Kidney glomerular epithelial cell (primary cell): Measurements from ENCODE around the gene PRKAG2.

Experiments used
- DNase-seq: peaks from one replicate; lab custom pipeline; 2025; lab: John Stamatoyannopoulos, UW

The PRKAG2 gene

DNA sequence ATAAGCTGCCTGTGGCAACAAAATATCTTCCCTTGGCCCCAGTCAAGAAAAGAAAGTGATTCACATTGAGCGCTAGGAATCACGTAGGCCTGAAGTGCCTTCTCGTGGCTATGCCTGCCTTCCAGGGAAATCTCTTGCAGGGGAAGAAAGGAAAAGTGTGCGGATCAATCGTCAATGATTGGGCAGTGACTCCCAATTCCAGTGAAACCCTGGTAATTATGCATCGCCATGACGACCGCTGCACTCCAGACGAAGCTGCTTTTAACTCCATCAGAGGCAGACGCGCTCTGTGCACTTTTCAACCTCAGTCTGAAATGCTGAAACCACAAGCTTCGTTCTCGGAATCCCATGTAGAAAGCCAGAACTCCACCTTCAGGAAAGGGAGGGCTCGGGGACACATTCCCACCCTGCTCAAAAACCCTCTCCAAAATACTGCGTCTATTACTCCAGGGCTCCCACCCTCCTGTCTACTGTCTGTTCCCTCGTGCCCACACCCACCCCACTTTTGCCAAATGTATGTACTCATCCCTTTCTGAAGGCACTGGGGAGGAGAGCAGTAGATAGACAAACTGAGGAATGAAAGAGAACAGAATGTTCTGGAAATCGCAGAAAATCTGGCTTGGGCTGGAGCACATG, 24.2 kb upstream of the PRKAG2 start:
- no peak for DNase-seq

DNA sequence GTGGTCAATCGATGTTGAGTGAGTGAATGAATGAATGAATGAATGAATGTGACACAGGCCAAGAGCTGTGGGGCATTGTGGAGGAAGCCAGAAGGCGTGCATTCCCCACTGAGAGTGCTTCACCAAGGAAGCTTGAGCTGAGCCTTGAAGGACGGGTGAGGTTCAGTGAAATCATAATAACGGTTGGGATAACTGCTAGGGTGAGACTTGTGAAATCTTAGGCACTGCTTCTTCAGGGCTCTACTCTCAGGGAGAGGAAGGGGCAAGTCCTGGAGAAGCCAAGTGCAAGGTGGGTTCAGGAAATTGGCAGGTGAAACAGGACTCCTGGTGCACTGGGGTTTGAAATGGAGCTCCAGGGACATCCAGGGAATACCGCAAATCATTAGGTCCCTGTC, 23.7 kb upstream of the PRKAG2 start:
- no peak for DNase-seq

DNA sequence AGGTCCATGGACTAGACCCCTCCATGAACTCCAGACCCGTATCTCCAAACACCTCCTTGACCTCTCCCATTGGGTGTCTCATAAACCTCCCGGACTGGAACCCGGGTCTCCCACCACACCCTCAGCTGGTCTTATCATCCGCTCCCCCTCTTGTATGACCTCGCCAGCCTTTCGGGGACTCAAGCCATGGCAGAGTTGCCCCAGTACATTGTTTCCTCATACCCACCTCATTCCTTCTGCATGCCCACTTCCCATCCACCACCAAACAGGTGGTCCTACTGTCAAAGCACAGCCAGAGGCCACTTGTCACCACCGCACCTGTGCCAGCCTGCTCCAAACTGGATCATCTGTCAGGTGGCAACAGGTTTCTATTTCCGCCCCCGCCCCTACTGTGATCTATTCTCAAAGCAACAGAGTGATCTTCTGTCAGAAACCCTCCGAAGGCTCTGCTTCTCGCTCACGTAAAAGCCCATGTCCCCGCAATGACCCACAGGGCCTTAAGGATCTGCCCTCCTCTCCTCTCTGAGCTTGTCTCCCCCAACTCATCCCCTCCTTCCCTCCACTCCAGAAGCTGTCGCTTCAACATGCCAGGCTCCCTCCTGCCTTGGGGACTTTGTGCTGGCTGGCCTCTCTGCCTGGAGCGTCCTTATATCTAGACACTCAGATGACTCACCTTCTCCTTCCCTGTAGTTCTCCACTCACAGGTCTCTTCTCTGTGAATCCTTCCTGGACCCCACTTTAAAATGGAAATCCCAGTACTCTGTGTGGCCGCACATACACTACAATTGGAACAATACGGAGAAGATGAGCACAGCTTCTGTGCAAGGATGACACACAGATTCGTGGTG, 22.8 kb upstream of the PRKAG2 start:
- no peak for DNase-seq

DNA sequence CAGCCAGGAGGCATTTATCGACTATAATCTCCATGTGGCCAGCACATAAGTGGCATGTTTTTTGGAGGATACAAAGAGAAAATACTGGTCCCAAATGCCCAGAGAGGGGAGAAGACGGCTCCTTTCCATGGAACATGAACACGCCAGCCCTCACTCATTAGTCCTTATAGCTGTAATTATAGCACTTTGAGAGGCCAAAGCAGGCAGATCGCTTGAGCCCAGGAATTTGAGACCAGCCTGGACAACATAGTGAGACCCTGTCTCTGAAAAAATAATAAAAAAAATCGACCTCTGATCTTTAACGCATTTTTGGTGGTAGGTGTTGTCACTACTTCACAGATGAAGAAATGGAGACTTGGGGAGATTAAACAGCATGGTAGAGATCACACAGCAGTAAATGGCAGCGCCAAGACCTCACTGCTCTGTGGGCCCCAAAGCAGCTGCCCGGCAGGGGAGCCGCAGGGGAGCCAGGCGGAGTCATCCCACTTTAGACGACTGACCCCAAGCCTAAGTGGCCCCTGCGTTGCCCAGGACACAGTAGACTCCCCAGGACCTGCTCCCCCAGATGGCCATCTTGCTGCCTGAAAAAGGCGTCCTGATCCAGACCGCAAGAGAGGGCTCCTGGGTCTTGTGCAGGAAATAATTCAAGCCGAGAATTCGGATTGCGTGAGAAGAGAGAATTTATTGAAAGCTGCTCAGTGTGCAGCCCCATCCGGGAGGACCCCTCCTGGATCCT, 21.2 kb upstream of the PRKAG2 start:
- DNase-seq, result no peak

DNA sequence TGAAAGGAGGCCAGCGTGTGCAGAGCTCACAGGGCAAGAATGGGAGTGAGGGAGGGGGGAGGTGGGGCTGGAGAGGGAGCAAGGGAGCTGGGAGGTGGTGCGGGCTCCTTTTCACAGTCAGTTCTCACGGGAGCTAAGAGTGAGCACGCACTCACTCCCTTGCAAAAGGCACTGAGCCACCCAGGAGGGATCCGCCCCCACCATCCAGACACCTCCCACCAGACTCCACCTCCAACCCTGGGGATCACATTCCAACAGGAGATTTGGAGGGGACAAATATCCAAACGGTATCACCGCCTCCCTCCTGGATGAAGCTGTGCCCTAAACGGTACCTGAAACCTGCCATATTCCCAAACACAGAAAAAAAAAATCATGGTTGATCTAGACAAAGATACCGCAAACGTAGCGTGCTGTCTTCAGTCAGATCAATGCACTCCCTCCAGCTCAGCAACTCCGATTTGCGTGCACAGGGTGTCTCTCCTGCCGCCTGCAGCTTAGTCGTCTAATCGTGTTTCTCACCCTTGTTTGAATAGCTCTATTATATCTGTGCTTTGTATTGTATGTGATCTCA, 20.3 kb upstream of the PRKAG2 start:
- DNase-seq, result no peak

DNA sequence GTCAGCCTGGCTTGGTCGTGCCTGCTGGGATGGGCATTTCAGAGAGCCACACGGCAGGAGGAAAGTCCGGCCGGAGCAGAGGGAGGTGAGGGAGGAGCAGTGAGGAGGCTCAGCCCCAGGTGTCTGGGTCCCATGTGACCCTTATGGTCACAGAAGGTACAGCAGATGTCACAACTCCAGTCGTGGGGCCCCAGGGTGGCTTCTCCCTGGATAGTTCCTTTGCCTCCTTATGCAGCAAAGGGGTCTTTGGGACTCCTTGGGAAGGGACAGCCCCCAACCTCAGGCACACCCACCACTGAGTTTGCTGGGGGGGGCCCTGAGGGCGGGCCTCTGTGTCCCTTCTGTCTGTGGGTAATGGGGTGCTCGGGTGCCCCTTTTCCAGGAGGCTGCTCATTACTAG, 19.6 kb upstream of the PRKAG2 start:
- no peak for DNase-seq

DNA sequence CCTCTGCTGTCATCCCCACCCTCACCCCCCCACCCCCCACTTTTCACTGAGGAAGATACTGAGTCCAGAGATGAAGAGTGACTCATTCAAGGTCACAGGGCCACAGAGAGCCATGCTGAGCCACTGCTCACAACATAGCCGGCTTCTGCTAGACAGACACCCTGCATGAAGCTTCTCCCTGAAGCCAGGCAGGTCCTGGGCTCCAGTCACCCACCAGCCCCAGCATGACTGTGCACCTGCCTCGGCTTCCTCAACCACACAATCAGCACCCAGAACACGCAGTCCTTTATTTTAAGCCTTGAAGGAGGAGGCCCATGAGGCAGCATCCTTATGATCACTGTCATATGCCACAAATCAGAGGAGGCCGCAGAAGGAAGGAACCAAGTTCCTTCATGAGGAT, 19.2 kb upstream of the PRKAG2 start:
- DNase-seq, result no peak

DNA sequence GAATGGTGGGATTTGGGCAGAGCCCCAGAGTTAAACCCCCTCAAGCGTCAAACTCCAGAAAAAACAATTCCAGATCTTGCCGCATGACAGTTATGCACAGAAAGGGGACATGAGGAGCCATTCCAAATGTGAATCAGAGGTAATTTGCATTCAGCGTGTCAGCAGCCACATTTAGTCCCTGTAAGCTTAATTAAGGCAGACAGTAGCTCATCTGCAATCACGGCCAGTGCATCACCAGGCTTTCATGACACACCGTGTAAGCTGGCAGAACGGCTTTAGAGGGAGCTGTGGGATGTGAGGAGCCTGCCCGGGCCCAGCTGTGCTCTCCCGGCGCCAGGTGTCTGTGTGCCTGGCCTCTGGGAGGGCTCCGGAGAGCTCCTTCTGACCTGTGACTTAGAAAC, 18.7 kb upstream of the PRKAG2 start:
- DNase-seq, result no peak

DNA sequence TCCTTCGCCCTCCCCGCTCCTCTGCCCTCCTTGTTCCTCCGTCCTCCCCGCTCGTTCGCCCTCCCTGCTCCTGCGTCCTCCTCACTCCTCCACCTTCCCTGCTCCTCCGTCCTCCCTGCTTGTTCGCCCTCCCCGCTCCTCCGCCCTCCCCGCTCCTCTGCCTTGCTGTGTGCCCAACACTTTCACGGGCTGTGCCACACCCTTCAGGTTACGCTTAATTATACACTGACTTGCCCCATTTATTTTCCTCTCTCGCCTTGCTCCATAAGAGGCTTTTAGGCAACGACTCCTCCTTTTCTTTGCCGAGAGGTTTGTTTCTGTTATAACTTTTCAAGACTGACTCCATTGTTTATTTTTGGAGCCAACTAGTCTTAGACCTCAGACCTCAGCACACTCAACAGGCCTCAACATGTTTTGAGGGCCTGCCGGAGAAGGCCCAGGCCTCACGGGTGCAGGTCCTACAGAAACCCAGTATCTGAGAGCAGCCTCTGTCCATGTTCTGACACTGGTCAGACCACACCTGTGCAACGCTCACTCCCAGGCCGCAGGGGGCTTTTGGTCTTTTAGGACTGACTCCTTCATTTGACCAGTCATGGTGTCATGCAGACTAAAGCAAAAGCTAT, 18.2 kb upstream of the PRKAG2 start:
- no peak for DNase-seq

DNA sequence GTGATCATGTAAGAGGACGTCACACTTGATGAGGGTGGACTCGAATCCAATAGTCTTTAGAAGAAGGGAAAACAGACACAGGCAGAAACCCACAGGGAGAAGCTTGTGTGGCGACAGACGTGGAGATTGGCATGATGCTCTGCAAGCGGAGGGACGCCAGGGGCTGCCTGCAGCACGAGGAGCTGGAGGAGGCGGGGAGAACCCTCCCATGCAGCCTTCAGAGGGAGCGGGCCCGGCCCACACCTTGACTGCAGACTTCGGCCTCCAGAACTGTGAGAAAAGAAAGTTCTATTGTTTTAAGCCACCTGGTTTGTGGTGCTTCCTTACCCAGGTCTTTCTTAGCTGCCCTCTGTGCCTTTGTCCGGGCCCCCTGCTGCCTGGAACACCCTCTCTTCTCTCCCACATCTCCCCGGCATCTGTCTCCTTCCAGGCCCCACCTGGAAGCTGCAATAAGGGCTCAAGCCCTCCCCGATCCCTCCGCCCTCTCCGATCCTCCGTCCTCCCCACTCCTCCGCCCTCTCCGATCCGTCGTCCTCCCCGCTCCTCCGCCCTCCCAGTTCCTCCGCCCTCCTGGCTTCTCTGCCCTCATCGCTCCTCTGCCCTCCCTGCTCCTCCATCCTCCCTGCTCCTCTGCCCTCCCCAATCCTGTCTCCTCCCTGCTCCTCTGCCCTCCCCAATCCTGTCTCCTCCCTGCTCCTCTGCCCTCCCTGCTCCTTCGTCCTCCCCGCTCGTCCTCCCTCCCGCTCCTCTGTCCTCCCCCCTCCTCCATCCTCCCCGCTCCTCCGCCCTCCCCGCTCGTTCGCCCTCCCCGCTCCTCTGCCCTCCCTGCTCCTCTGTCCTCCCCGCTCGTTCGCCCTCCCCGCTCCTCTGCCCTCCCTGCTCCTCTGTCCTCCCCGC, 17.4 kb upstream of the PRKAG2 start:
- no peak for DNase-seq

DNA sequence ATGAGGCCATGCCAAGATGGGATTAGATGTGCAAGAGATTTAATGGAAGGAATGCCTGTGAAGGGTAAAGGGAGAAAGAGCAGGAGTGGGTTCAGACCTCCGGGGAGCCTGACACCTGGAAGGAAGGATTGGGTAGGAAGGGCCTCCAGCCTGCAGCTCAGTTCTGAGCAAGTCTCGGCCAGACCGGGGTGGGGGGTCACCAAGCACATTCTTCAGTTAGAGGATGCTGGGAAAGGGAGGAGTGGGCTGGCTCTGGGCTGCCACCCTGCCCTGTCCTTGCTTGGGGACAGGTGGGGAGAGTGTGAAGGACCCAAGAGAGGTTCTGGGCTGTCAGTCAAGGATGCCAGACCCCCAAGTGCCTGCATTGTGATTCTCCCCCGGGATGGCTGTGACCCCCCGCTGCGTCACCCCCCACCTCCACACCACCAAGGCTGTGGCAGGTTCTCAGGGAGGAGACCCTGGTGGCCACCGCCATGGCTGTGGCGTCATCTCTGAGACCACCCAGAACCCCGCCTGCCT, 16.5 kb upstream of the PRKAG2 start:
- no peak for DNase-seq

DNA sequence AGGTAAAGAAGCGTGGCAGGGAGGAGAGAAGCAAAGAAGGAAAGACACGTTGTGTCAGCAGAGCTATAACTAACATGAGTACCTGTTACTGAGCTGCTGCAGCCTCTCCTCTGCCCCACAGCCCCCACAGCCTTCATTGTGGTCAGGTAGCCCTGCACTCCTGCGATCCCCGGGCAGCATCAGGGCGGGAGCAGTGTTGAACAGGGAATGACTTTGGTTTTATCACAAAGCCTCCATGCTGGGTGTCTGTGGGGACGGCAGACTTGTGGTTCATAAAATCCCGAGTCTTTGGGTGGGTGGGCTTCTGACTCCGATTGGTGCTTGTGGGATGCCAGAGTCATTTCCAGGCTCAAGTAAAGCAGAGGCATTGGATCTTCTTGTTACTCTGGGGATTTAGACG, 14.8 kb upstream of the PRKAG2 start:
- no peak for DNase-seq

DNA sequence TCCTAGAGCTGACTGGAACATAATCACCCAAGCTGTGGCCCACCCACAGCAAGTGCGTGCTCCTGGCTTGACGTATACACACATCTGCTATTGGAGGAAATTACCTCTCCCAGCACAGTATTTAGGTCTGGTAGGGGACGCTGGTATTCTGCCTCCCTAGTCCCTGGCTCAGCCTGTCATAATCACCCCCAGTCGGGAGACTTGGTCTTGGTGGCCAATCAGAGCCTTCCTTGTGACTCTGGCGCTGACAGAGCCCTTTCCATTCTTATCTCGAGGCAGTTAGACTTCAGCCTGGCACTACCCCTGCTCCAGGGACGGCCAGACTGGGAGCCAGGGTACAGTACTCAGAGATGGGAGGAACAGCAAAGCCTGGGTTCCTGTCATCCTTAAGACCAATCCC, 14.3 kb upstream of the PRKAG2 start:
- DNase-seq, result no peak

DNA sequence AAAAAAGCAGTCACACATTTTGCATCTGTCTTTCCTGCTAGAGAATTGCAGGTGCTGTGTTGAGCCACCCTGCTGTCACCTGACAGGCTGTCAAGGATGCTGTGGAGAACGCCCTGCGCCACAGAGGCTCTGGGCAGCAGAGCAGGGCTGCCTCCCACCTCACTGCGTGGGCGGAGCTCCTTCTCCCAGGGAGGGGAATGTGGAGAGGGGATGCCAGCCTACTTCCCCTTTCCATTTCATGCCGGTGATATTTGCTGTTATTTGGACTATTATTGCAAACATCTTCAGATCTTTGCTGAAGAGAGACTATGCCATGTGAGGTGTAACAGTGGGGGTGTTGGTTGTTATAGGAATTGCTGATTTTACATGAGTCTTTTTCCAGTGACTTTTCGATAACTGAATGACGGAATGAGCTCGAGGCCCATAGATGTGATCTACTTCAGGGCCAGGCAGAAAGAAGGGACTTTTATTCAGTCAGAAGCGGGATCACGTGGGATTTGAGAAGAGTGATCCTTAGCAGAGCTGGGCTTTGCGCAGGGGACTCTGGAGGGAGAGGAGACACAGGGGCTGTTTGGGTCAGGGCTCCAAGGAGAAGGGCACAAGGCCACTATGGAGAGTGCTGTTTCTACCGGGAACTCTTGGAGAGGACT, 13.6 kb upstream of the PRKAG2 start:
- no peak for DNase-seq

DNA sequence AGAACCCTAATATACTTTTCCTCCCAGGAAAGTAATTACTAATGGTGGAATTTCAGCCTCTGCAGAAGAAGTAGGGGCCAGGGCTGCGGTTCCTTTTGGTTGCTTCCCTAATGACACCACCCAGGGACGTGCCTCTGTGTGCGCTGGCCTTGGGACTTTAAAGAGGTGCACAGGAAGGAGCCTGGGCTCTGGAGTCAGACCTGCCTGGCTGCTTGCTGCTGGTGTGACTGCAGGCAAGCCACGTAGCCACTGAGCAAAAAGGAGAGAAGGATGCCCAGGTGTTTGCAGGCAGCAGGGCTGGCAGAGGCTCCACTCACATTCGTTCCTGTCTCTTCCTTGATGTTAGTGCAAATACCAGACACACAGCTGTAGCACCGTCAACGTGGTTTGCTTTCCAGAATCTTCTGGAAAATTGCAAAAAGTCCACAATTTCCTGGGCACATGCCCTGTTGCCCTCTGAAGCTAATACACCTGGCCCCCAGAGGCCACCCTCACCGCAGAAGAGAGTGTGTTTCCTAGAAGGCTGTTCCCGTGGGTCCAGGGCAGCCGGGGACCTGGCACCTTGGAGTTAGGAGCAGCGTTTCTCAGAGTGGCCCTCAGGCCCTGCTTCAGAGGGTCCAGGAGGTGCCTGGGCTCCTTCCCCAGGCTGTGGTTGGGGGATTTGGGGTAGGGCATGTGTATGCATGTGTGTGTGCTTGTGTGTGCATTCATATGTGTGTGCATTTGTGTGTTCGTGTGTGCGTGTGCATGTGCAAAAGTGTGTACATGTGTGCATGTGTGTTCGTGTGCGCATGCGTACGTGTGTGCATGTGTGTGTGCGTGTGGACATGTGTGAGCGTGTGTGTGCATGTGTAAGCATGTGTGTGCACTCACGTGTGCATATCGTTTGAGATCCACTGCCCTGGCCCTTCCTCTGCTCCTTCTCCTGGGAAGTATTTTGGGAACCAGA, 12.8 kb upstream of the PRKAG2 start:
- no peak for DNase-seq

DNA sequence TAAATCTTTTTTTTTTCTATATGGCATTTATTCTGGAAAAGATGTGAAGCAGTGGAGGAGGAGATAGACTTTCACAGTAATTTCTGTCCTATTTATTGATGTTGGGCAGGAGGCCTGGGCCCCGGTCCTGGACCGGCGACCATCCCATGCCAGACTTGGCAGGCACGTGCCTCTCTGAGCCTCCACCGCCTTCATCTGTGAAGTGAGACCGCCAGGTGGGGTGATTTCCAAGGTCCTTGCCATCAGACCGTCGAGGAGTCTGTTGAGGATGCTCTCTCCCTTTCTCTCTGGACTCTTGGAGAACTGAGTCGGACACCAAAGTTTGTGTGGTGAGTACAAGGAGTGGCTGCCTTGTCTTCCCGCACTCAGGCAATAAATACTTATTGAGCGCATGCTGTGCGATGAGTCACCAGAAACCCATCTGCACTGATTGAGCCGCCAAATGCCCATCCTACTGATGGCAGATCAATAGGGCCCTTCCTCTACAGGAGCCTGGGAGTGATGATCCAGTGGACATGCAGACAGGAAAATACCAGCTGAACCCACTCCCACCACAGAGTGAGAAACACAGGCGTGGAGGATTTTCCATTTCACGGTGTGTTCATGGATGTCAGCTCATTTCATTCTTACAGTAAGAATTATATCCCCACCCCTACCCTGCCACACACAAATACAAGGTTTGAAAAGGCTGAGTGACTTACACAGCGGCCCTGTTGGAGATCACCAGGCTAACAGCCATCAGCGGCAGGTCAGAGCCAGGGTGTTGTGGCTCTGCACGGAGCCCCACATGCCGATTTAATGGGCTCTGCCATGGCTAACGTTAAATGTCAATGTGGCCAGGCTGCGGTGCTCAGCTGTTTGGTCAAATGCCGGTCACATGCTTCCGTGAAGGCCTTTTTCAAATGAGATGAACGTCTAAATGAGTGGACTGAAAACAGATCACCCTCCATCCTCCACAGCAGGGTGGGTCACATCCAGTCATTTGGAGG, 11.5 kb upstream of the PRKAG2 start:
- no peak for DNase-seq

DNA sequence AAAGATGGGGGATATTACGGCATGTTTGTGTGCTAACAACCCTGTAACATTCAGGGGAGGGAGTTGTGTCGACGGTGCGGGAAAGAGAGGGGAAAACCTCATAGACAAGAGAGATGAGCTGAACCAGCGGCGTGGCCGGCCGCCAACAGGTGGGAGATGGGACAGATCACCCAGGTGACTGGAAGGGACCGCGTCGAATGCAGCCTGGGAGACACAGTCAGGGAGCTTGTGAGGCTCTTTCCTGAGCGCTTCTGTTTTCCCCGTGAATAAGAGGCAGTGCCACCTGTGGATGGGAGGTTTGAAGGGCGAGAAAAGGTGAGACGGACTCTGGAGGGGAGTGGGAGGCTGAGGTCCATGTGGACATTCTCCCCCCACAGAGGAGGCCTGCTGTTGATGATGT, 9.9 kb upstream of the PRKAG2 start:
- DNase-seq, result no peak

DNA sequence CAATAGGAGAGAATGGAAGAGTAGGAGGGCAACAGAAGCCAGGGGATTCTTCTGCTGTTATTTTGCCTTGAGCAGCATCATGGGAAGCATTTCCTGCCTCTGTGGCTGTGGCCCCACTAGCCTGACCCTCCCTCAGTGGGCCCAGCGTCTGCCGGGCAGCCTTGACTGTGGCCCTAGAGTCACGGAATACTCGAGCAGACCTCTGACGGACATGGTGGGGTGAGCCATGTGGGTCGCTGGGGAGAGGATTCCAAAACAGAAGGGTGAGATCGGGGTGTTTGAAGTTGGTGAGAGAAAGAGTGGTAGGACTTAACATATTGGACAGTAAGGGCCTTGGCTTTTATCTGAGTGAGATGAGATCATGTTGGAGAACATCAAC, 8.3 kb upstream of the PRKAG2 start:
- DNase-seq, result no peak
